Measurements from ENCODE around the gene IGSF3. TPM values are rescaled to one million over a fixed set of nuclear protein-coding genes. Genes with fewer than 3 reads are reported as not detected.
"Not testable (repeated sequence)": the region's sequence is repeated elsewhere in the genome, so short reads cannot be mapped to it uniquely, and the experiment has no call there.

IGSF3 gene
- total and polyA plus RNA-seq, 5 experiments from 2014 or later = 0.05 to 0.13 TPM; not detected in 3

GRCh38 chr1:116569776-116570357 is 97.7 kb downstream of the IGSF3 start:
- Mint-ChIP-seq H3K9me3 (peaks cover 0 to 2% (median 0%) of the 10 kb centered on the region in 9 donors), H3K27ac (peak overlapping the region; percentile 15 to 92 (median 81)), H3K27me3 (peaks cover 0 to 9% (median 1%) of the 10 kb centered on the region in 5 donors), H3K4me1 (peaks cover 12 to 50% (median 34%) of the 10 kb centered on the region in 4 donors), H3K36me3 (no peaks in the 10 kb centered on the region), H3K4me3 (peak overlapping the region; percentile 82 to 93 (median 88))
- DNase-seq (peak in 3 of 10 donors; percentile 7 to 18 (median 9)), ATAC-seq (peak; percentile 5 to 10)
- POLR2A ChIA-PET = interaction anchor here (0.6 kb wide), 1 partner anchor 246 kb away, joined by 4 read pairs; no protein-coding TSS in a partner anchor

GRCh38 chr1:116569381-116569670 is 98.2 kb downstream of the IGSF3 start:
- ATAC-seq = no peak
- Mint-ChIP-seq H3K27me3 (peaks cover 0 to 9% (median 0%) of the 10 kb centered on the region in 5 donors), H3K36me3 (peaks cover 0 to under 1% (median 0%) of the 10 kb centered on the region in 3 donors), H3K4me3 (peak overlapping the region in 8 of 10 donors; percentile 82 to 93 (median 88)), H3K9me3 (peaks cover 0 to 4% (median 0%) of the 10 kb centered on the region in 9 donors), H3K4me1 (peaks cover 12 to 49% (median 30%) of the 10 kb centered on the region in 4 donors), H3K27ac (peak overlapping the region in 8 of 10 donors; percentile 15 to 92 (median 56))
- POLR2A ChIA-PET = interaction anchor here (0.6 kb wide), 3 partner anchors 246 to 560 kb away, joined by 3 to 4 read pairs (median 3); no protein-coding TSS in a partner anchor
- no peak for DNase-seq

- Mint-ChIP-seq H3K4me3 (peak overlapping the region in 9 of 10 donors; percentile 17 to 93 (median 85)), H3K4me1 (peaks cover 12 to 49% (median 30%) of the 10 kb centered on the region in 4 donors), H3K27me3 (peaks cover 0 to 9% (median 0%) of the 10 kb centered on the region in 5 donors), H3K9me3 (peaks cover 0 to 7% (median 2%) of the 10 kb centered on the region in 9 donors), H3K36me3 (peaks cover 0 to 5% (median 0%) of the 10 kb centered on the region in 3 donors), H3K27ac (peak overlapping the region in 5 of 10 donors; percentile 31 to 91 (median 65))
- DNase-seq (no peak), ATAC-seq (no peak)
- POLR2A ChIA-PET = interaction anchor here (0.6 kb wide), 2 partner anchors 450 to 560 kb away, joined by 3 read pairs; no protein-coding TSS in a partner anchor
These were observed 98.7 kb downstream of the IGSF3 start for GRCh38 chr1:116568662-116569380.

- DNase-seq = no peak
- H3K27me3 Mint-ChIP-seq = peaks cover 0 to 9% (median 0%) of the 10 kb centered on the region in 5 donors
- H3K27ac Mint-ChIP-seq = peak overlapping the region in 3 of 10 donors; percentile 26 to 77 (median 72)
- H3K4me1 Mint-ChIP-seq = peaks cover 12 to 50% (median 30%) of the 10 kb centered on the region in 4 donors
- no peak for ATAC-seq
- H3K36me3 Mint-ChIP-seq = peaks cover 0 to 5% (median 0%) of the 10 kb centered on the region in 3 donors
- H3K4me3 Mint-ChIP-seq = peak overlapping the region in 3 of 10 donors; percentile 92 to 93 (median 92)
- POLR2A ChIA-PET = no interaction called here
- H3K9me3 Mint-ChIP-seq = peaks cover 0 to 7% (median 2%) of the 10 kb centered on the region in 9 donors
These were observed 99.5 kb downstream of the IGSF3 start for GRCh38 chr1:116567790-116568661.

- no peak for ATAC-seq
- H3K4me1 Mint-ChIP-seq = peaks cover 9 to 60% (median 21%) of the 10 kb centered on the region in 4 donors
- H3K27me3 Mint-ChIP-seq = peaks cover 0 to 4% (median 0%) of the 10 kb centered on the region in 5 donors
- peaks cover 0 to 5% (median 0%) of the 10 kb centered on the region in 3 donors for H3K36me3 Mint-ChIP-seq
- POLR2A ChIA-PET = no interaction called here
- H3K9me3 Mint-ChIP-seq = peaks cover 0 to 11% (median 4%) of the 10 kb centered on the region in 9 donors
- DNase-seq = no peak
- H3K27ac Mint-ChIP-seq = peak overlapping the region in 1 of 10 donors; percentile 4
- no peak overlapping the region for H3K4me3 Mint-ChIP-seq
These were observed 102.3 kb downstream of the IGSF3 start for GRCh38 chr1:116565222-116565621.

GRCh38 chr1:116564426-116564825 is 103.1 kb downstream of the IGSF3 start:
- POLR2A ChIA-PET = no interaction called here
- ATAC-seq (no peak), DNase-seq (no peak)
- H3K27ac Mint-ChIP-seq = no peak overlapping the region
- H3K27me3 Mint-ChIP-seq = peaks cover 0 to 4% (median 0%) of the 10 kb centered on the region in 5 donors
- H3K9me3 Mint-ChIP-seq = peaks cover 0 to 11% (median 4%) of the 10 kb centered on the region in 9 donors
- no peak overlapping the region for H3K4me3 Mint-ChIP-seq
- H3K4me1 Mint-ChIP-seq = peaks cover 4 to 58% (median 15%) of the 10 kb centered on the region in 4 donors
- peaks cover 0 to 5% (median 0%) of the 10 kb centered on the region in 3 donors for H3K36me3 Mint-ChIP-seq

GRCh38 chr1:116562465-116562864 is 105.1 kb downstream of the IGSF3 start:
- H3K27me3 Mint-ChIP-seq, DNase-seq, ATAC-seq, H3K4me3 Mint-ChIP-seq, POLR2A ChIA-PET, H3K36me3 Mint-ChIP-seq: not testable (repeated sequence)
- H3K27ac Mint-ChIP-seq = peak overlapping the region in 2 of 10 donors; percentile 27 to 61
- peaks cover 0 to 58% (median 4%) of the 10 kb centered on the region in 4 donors for H3K4me1 Mint-ChIP-seq
- peaks cover 0 to 11% (median 4%) of the 10 kb centered on the region in 9 donors for H3K9me3 Mint-ChIP-seq

- Mint-ChIP-seq H3K36me3 (peaks cover 0 to 5% (median 0%) of the 10 kb centered on the region in 3 donors), H3K4me3 (no peak overlapping the region), H3K4me1 (peaks cover 0 to 64% (median 3%) of the 10 kb centered on the region in 4 donors), H3K27me3 (peaks cover 0 to 4% (median 0%) of the 10 kb centered on the region in 5 donors), H3K27ac (peak overlapping the region in 1 of 10 donors; percentile 13), H3K9me3 (peaks cover 0 to 11% (median 4%) of the 10 kb centered on the region in 9 donors)
- ATAC-seq = no peak
- DNase-seq = no peak
- POLR2A ChIA-PET = no interaction called here
These were observed 106.0 kb downstream of the IGSF3 start for GRCh38 chr1:116561563-116561962.

GRCh38 chr1:116560704-116561490 is 106.6 kb downstream of the IGSF3 start:
- DNase-seq (no peak), ATAC-seq (no peak)
- peaks cover 0 to 5% (median 0%) of the 10 kb centered on the region in 3 donors for H3K36me3 Mint-ChIP-seq
- H3K27me3 Mint-ChIP-seq = peaks cover 0 to 4% (median 0%) of the 10 kb centered on the region in 5 donors
- H3K27ac Mint-ChIP-seq = peak overlapping the region in 2 of 10 donors; percentile 15 to 21
- no peak overlapping the region for H3K4me3 Mint-ChIP-seq
- H3K9me3 Mint-ChIP-seq = peaks cover 0 to 11% (median 4%) of the 10 kb centered on the region in 9 donors
- POLR2A ChIA-PET = no interaction called here
- H3K4me1 Mint-ChIP-seq = peaks cover 0 to 63% (median 4%) of the 10 kb centered on the region in 4 donors

- POLR2A ChIA-PET = no interaction called here
- Mint-ChIP-seq H3K9me3 (peaks cover 0 to 7% (median 3%) of the 10 kb centered on the region in 9 donors), H3K27ac (peak overlapping the region in 4 of 10 donors; percentile 30 to 79 (median 72)), H3K27me3 (no peaks in the 10 kb centered on the region), H3K4me1 (peaks cover 0 to 68% (median 4%) of the 10 kb centered on the region in 4 donors), H3K4me3 (peak overlapping the region in 2 of 10 donors; percentile 26), H3K36me3 (peaks cover 0 to 4% (median 0%) of the 10 kb centered on the region in 3 donors)
- DNase-seq (no peak), ATAC-seq (no peak)
These were observed 108.2 kb downstream of the IGSF3 start for GRCh38 chr1:116559304-116559761.

- Mint-ChIP-seq H3K36me3 (no peaks in the 10 kb centered on the region), H3K4me1 (peaks cover under 1 to 71% (median 4%) of the 10 kb centered on the region in 4 donors), H3K27me3 (peaks cover 0 to 4% (median 0%) of the 10 kb centered on the region in 5 donors), H3K9me3 (peaks cover 0 to 5% (median 0%) of the 10 kb centered on the region in 9 donors), H3K4me3 (no peak overlapping the region), H3K27ac (peak overlapping the region in 1 of 10 donors; percentile 77)
- ATAC-seq (no peak), DNase-seq (no peak)
- POLR2A ChIA-PET = no interaction called here
These were observed 109.0 kb downstream of the IGSF3 start for GRCh38 chr1:116558571-116558970.
